GM18508 (cell line): Measurements from ENCODE around the gene CHST2.
"Not testable (repeated sequence)": the region's sequence is repeated elsewhere in the genome, so short reads cannot be mapped to it uniquely, and the experiment has no call there.

ENCODE experiments used
- ATAC-seq: cut with Tn5 transposase; IDR thresholded peaks from one replicate; pipeline ENCODE4 v1.9.1; 2021; ENCODE audit warnings: moderate number of reproducible peaks; ENCODE audit not compliant: insufficient read depth, unreplicated experiment

The CHST2 gene

GRCh38 chr3:143119009-143119914 lies at the start of gene CHST2:
TSS of gene CHST2 (plus strand) at chr3:143119771. CDS start at chr3:143120817, 1,046 bp downstream.
- peak; percentile 38 for ATAC-seq

GRCh38 chr3:143070977-143071551 lies 48.5 kb upstream of the CHST2 start:
- no peak for ATAC-seq

- ATAC-seq: no peak
Observed at GRCh38 chr3:143071776-143072175, 47.8 kb upstream of the CHST2 start.

GRCh38 chr3:143072298-143073020 lies 47.1 kb upstream of the CHST2 start:
- not testable (repeated sequence) for ATAC-seq

GRCh38 chr3:143073541-143073940 lies 46.0 kb upstream of the CHST2 start:
- ATAC-seq: not testable (repeated sequence)

- ATAC-seq: not testable (repeated sequence)
Observed at GRCh38 chr3:143073983-143074382, 45.6 kb upstream of the CHST2 start.

- no peak for ATAC-seq
Observed at GRCh38 chr3:143078883-143079282, 40.7 kb upstream of the CHST2 start.

GRCh38 chr3:143080196-143080595 lies 39.4 kb upstream of the CHST2 start:
- ATAC-seq: no peak

- ATAC-seq: no peak
Observed at GRCh38 chr3:143081365-143081764, 38.2 kb upstream of the CHST2 start.

- ATAC-seq: peak; percentile 73
Observed at GRCh38 chr3:143081844-143082778, 37.5 kb upstream of the CHST2 start.

GRCh38 chr3:143083781-143084180 lies 35.8 kb upstream of the CHST2 start:
- no peak for ATAC-seq

- ATAC-seq: peak; percentile 38
Observed at GRCh38 chr3:143084856-143085731, 34.5 kb upstream of the CHST2 start.

GRCh38 chr3:143088835-143089234 lies 30.7 kb upstream of the CHST2 start:
- no peak for ATAC-seq

GRCh38 chr3:143089965-143090364 lies 29.6 kb upstream of the CHST2 start:
- ATAC-seq: no peak

GRCh38 chr3:143090486-143090885 lies 29.1 kb upstream of the CHST2 start:
- ATAC-seq: no peak

- ATAC-seq: no peak
Observed at GRCh38 chr3:143090976-143091837, 28.4 kb upstream of the CHST2 start.

GRCh38 chr3:143092191-143092590 lies 27.4 kb upstream of the CHST2 start:
- no peak for ATAC-seq

- no peak for ATAC-seq
Observed at GRCh38 chr3:143095813-143096212, 23.8 kb upstream of the CHST2 start.
